B cell (primary cell): Measurements from ENCODE around the gene ADGRA1.
"Not testable (repeated sequence)": the region's sequence is repeated elsewhere in the genome, so short reads cannot be mapped to it uniquely, and the experiment has no call there.

Experiments used
- CTCF ChIP-seq: fragments of 200-600 bp; IDR thresholded peaks from one replicate; pipeline ENCODE4 v1.8.0; 2022; ENCODE audit warnings: antibody characterized with exemption, mild to moderate bottlenecking
- EZH2 ChIP-seq: IDR thresholded peaks from 2 replicates; pipeline ENCODE4 v1.6.1; 2012; ENCODE audit warnings: borderline replicate concordance, low read depth, mild to moderate bottlenecking, moderate library complexity, low read length; ENCODE audit not compliant: insufficient read depth, poor library complexity, severe bottlenecking

GRCh38 chr10:133137486-133138145 is 49.9 kb downstream of the ADGRA1 start:
- not testable (repeated sequence) for TF ChIP-seq CTCF, EZH2
